Measurements from ENCODE around the gene MED13L.

The MED13L gene

DNA sequence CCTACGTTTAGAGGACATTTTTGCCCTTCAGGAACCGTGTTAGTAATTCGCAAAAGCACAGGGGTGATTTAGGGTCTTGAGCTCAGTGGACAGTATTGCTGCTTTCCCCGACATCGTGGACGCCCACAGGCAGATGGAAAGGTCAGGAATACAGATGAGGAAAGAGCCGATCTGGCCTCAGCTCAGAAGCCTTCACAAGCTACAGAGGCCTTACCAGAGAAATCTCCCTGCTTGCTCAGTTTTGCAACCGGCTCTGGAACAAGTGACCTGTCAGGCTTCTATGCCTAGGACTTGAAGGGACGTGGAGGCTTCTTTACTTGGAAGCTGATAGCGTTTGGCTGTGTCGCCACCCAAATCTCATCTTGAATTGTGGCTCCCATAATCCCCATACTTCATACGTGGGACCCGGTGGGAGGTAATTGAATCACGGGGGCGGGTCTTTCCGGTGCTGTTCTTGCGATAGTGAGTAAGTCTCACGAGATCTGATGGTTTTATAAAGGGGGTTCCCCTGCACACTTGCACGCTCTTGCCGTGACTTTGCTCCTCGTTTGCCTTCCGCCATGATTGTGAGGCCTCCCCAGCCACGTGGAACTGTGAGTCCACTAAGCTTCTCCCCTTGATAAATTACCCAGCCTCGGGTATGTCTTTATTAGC lies 332.5 kb downstream of the MED13L start:
- H3K4me3 ChIP-seq (ENCODE audit: low read depth, low read length) = no peak overlapping the region
- TF ChIP-seq CTCF (IDR thresholded peaks at IDR 0.05; ENCODE audit: low read depth, low read length, missing control alignments) = no peak
- no peak for DNase-seq (ENCODE audit: low read depth)

GRCh38 chr12:115944392-115944742 lies 333.1 kb downstream of the MED13L start:
- no peak for TF ChIP-seq CTCF (IDR thresholded peaks at IDR 0.05; ENCODE audit: low read depth, low read length, missing control alignments)
- H3K4me3 ChIP-seq (ENCODE audit: low read depth, low read length) = no peak overlapping the region
- DNase-seq (ENCODE audit: low read depth) = no peak

DNA sequence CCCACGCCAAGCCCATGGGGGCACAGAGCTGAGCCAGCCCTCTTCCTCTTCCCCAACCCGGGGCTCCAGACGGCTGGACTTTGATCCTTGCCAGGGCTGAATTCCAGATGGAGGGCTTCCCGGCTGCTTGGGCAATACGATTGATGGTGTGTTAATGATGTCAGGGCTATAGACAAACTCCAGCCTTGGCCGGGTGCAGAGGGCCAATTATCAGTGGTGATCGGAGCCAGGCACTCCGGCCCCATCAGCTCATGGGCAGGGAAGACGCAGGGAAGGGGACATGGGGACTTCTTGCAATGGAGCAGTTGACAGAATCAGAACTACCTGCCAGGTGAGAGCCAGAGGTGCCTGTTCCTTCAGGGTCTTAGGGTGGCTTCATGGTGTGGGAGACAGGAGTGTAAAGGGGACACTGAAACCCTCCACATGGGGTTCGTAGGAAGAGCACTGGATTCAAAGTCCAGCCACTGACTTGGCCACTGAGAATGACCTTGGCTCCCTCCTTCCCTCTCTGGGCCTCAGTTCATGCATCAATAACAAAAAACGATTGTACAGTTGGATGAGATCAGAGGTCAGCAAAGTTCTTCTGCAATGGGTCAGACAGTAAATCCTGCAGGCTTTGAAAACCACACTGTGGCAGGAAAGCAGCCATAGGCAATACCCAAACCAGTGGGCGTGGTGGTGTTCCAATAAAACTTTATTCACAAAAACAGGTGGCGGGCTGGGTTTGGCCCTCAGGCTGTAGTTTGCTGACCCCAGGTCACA lies 333.7 kb downstream of the MED13L start:
- no peak for TF ChIP-seq CTCF (IDR thresholded peaks at IDR 0.05; ENCODE audit: low read depth, low read length, missing control alignments)
- DNase-seq (ENCODE audit: low read depth) = no peak
- H3K4me3 ChIP-seq (ENCODE audit: low read depth, low read length) = no peak overlapping the region

- no peak for TF ChIP-seq CTCF (IDR thresholded peaks at IDR 0.05; ENCODE audit: low read depth, low read length, missing control alignments)
- no peak for DNase-seq (ENCODE audit: low read depth)
- no peak overlapping the region for H3K4me3 ChIP-seq (ENCODE audit: low read depth, low read length)
Observed at GRCh38 chr12:115943310-115943629, 334.2 kb downstream of the MED13L start.

DNA sequence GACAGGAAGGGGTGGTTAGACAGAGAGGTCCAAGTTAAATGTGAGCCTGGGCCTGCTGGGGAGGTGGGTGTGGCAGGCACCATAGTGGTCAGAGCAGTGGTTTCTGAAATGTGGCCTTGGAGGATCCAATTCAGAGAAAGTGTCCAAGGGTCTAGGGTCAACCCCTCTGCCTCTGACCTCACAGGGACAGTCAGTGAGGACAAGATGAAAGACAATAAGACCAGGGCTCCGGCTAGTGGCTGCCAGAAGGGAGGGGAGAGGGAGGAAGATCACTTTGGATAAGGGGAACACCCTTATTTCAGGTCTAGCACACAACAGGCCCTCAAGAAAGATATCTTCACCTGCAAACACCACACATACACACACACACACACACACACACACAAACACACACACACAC lies 335.1 kb downstream of the MED13L start:
- no peak overlapping the region for H3K4me3 ChIP-seq (ENCODE audit: low read depth, low read length)
- DNase-seq (ENCODE audit: low read depth) = no peak
- no peak for TF ChIP-seq CTCF (IDR thresholded peaks at IDR 0.05; ENCODE audit: low read depth, low read length, missing control alignments)

- DNase-seq (ENCODE audit: low read depth) = no peak
- H3K4me3 ChIP-seq (ENCODE audit: low read depth, low read length) = no peak overlapping the region
- TF ChIP-seq CTCF (IDR thresholded peaks at IDR 0.05; ENCODE audit: low read depth, low read length, missing control alignments) = no peak
Observed at GRCh38 chr12:115941362-115941761, 336.1 kb downstream of the MED13L start.

Data from GM12864 (cell line).